Measurements from ENCODE around the gene NACC2.

NACC2 gene

GRCh38 chr9:136015656-136016571, 79.2 kb downstream of the NACC2 start:
- DNase-seq (ENCODE audit: extremely low read depth in 1 of 2, low read depth in 1 of 2): no peak

- DNase-seq (ENCODE audit: extremely low read depth in 1 of 2, low read depth in 1 of 2): no peak
These were observed 80.0 kb downstream of the NACC2 start for GRCh38 chr9:136014924-136015633.

- DNase-seq (ENCODE audit: extremely low read depth in 1 of 2, low read depth in 1 of 2): no peak
These were observed 80.8 kb downstream of the NACC2 start for GRCh38 chr9:136014147-136014923.

- no peak for DNase-seq (ENCODE audit: extremely low read depth in 1 of 2, low read depth in 1 of 2)
These were observed 81.5 kb downstream of the NACC2 start for GRCh38 chr9:136013524-136014034.

GRCh38 chr9:136013116-136013515, 82.0 kb downstream of the NACC2 start:
- no peak for DNase-seq (ENCODE audit: extremely low read depth in 1 of 2, low read depth in 1 of 2)

GRCh38 chr9:136012651-136013050, 82.4 kb downstream of the NACC2 start:
- no peak for DNase-seq (ENCODE audit: extremely low read depth in 1 of 2, low read depth in 1 of 2)

GRCh38 chr9:136011703-136012496, 83.2 kb downstream of the NACC2 start:
- DNase-seq (ENCODE audit: extremely low read depth in 1 of 2, low read depth in 1 of 2): no peak

GRCh38 chr9:136011376-136011702, 83.8 kb downstream of the NACC2 start:
- DNase-seq (ENCODE audit: extremely low read depth in 1 of 2, low read depth in 1 of 2): no peak

- no peak for DNase-seq (ENCODE audit: extremely low read depth in 1 of 2, low read depth in 1 of 2)
These were observed 84.3 kb downstream of the NACC2 start for GRCh38 chr9:136010615-136011361.

- no peak for DNase-seq (ENCODE audit: extremely low read depth in 1 of 2, low read depth in 1 of 2)
These were observed 84.9 kb downstream of the NACC2 start for GRCh38 chr9:136010176-136010575.

- DNase-seq (ENCODE audit: extremely low read depth in 1 of 2, low read depth in 1 of 2): no peak
These were observed 85.6 kb downstream of the NACC2 start for GRCh38 chr9:136009516-136009915.

- no peak for DNase-seq (ENCODE audit: extremely low read depth in 1 of 2, low read depth in 1 of 2)
These were observed 86.4 kb downstream of the NACC2 start for GRCh38 chr9:136008693-136008997.

- no peak for DNase-seq (ENCODE audit: extremely low read depth in 1 of 2, low read depth in 1 of 2)
These were observed 87.0 kb downstream of the NACC2 start for GRCh38 chr9:136007934-136008692.

GRCh38 chr9:136007276-136007933, 87.7 kb downstream of the NACC2 start:
- DNase-seq (ENCODE audit: extremely low read depth in 1 of 2, low read depth in 1 of 2): no peak

GRCh38 chr9:136006169-136006568, 88.9 kb downstream of the NACC2 start:
- no peak for DNase-seq (ENCODE audit: extremely low read depth in 1 of 2, low read depth in 1 of 2)

- no peak for DNase-seq (ENCODE audit: extremely low read depth in 1 of 2, low read depth in 1 of 2)
These were observed 90.4 kb downstream of the NACC2 start for GRCh38 chr9:136004712-136005111.

GRCh38 chr9:136004219-136004618, 90.9 kb downstream of the NACC2 start:
- no peak for DNase-seq (ENCODE audit: extremely low read depth in 1 of 2, low read depth in 1 of 2)

- DNase-seq (ENCODE audit: extremely low read depth in 1 of 2, low read depth in 1 of 2): no peak
These were observed 91.5 kb downstream of the NACC2 start for GRCh38 chr9:136003411-136004218.

Measured in stimulated activated CD8-positive, alpha-beta memory T cell treated with anti-CD3 and anti-CD28 coated beads, Interleukin-7, amount 100 ng/mL, for 48 hours (primary cell).